SH-SY5Y (cell line): ENCODE results near the gene MYCN.

Experiments
- GATA2 ChIP-seq: IDR thresholded peaks from 2 replicates; pipeline ENCODE4 v1.6.1; 2011; ENCODE audit warnings: mild to moderate bottlenecking, low read depth, low read length
- GATA3 ChIP-seq: IDR thresholded peaks from 2 replicates; pipeline ENCODE4 v1.6.1; 2011; ENCODE audit warnings: low read depth, mild to moderate bottlenecking, low read length, moderate library complexity

- TF ChIP-seq GATA3 (no peak), GATA2 (no peak)
These were observed 35.1 kb upstream of the MYCN start for GRCh38 chr2:15905267-15905645.
